ENCODE data around the gene TMPRSS4. TPM values are rescaled to one million over a fixed set of nuclear protein-coding genes. Genes with fewer than 3 reads are reported as not detected.

TMPRSS4 gene
- total RNA-seq, 2 donors from 2014 or later: 309 to 344 TPM

- DNase-seq: no peak
- no peaks in the 10 kb centered on the region for H3K27me3 ChIP-seq
- H3K27ac ChIP-seq: no peak overlapping the region
- no peaks in the 10 kb centered on the region for H3K36me3 ChIP-seq
- H3K9me3 ChIP-seq: no peaks in the 10 kb centered on the region
- TF ChIP-seq CTCF (IDR thresholded peaks at IDR 0.05): no peak
- H3K4me1 ChIP-seq: no peaks in the 10 kb centered on the region
- H3K4me3 ChIP-seq: no peak overlapping the region
- intact Hi-C loops (cut with DNase I): no loop called here
- no peak overlapping the region for H3K9ac ChIP-seq (ENCODE audit: low read depth in 2 of 2, low read length in 2 of 2)
Observed at GRCh38 chr11:118139578-118139977, 62.7 kb downstream of the TMPRSS4 start.

GRCh38 chr11:118142081-118142480, 65.2 kb downstream of the TMPRSS4 start:
- H3K4me1 ChIP-seq: no peaks in the 10 kb centered on the region

GRCh38 chr11:118142809-118143208, 65.9 kb downstream of the TMPRSS4 start:
- no peak for DNase-seq
- Histone ChIP-seq H3K27me3 (peaks cover 7% of the 10 kb centered on the region), H3K27ac (no peak overlapping the region)

More at GRCh38 chr11:118142081-118142480, 65.2 kb downstream of the TMPRSS4 start:
- Histone ChIP-seq H3K27ac (no peak overlapping the region), H3K4me3 (no peak overlapping the region), H3K9me3 (no peaks in the 10 kb centered on the region), H3K36me3 (no peaks in the 10 kb centered on the region), H3K27me3 (peaks cover 7% of the 10 kb centered on the region), H3K9ac (ENCODE audit: low read depth in 2 of 2, low read length in 2 of 2) (no peak overlapping the region)
- no peak for DNase-seq
- TF ChIP-seq CTCF (IDR thresholded peaks at IDR 0.05): no peak
- intact Hi-C loops (cut with DNase I): loop anchor here (10.0 kb wide), 1 partner anchor 213 kb away; the partner anchor contains the start of gene UBE4A

GRCh38 chr11:118143661-118144185, 66.8 kb downstream of the TMPRSS4 start:
- H3K4me3 ChIP-seq: no peak overlapping the region
- H3K9me3 ChIP-seq: no peaks in the 10 kb centered on the region
- intact Hi-C loops (cut with DNase I): loop anchor here (10.0 kb wide), 1 partner anchor 211 kb away; the partner anchor contains the start of gene UBE4A
- TF ChIP-seq CTCF (IDR thresholded peaks at IDR 0.05): no peak
- H3K27ac ChIP-seq: no peak overlapping the region
- peaks cover 7% of the 10 kb centered on the region for H3K27me3 ChIP-seq
- no peaks in the 10 kb centered on the region for H3K4me1 ChIP-seq
- H3K9ac ChIP-seq (ENCODE audit: low read depth in 2 of 2, low read length in 2 of 2): no peak overlapping the region
- DNase-seq: no peak
- no peaks in the 10 kb centered on the region for H3K36me3 ChIP-seq

More at GRCh38 chr11:118142809-118143208, 65.9 kb downstream of the TMPRSS4 start:
- H3K4me3 ChIP-seq: no peak overlapping the region
- H3K9me3 ChIP-seq: no peaks in the 10 kb centered on the region
- no peaks in the 10 kb centered on the region for H3K36me3 ChIP-seq
- H3K4me1 ChIP-seq: no peaks in the 10 kb centered on the region
- TF ChIP-seq CTCF (IDR thresholded peaks at IDR 0.05): no peak
- no peak overlapping the region for H3K9ac ChIP-seq (ENCODE audit: low read depth in 2 of 2, low read length in 2 of 2)
- intact Hi-C loops (cut with DNase I): loop anchor here (10.0 kb wide), 1 partner anchor 212 kb away; the partner anchor contains the start of gene UBE4A

- H3K27ac ChIP-seq: no peak overlapping the region
- H3K9me3 ChIP-seq: no peaks in the 10 kb centered on the region
- H3K27me3 ChIP-seq: peaks cover 7% of the 10 kb centered on the region
- H3K4me1 ChIP-seq: no peaks in the 10 kb centered on the region
- intact Hi-C loops (cut with DNase I): loop anchor here (5.0 to 10.0 kb wide), 2 partner anchors 148 to 210 kb away; partner anchors contain the start of gene UBE4A
- DNase-seq: no peak
- H3K9ac ChIP-seq (ENCODE audit: low read depth in 2 of 2, low read length in 2 of 2): no peak overlapping the region
- no peak for TF ChIP-seq CTCF (IDR thresholded peaks at IDR 0.05)
- no peak overlapping the region for H3K4me3 ChIP-seq
- H3K36me3 ChIP-seq: no peaks in the 10 kb centered on the region
Observed at GRCh38 chr11:118144301-118145268, 67.7 kb downstream of the TMPRSS4 start.

All from colonic mucosa (tissue), 4 donors.